Urothelium cell line (cell line): Measurements from ENCODE around the gene C2CD3.

Experiments
- DNase-seq: peaks from one replicate; pipeline ENCODE4 v3.0.0; 2011; ENCODE audit warnings: low spot score, mixed read lengths
- FAIRE-seq: peaks from 2 replicates; lab custom pipeline; 2011; peaks lifted over from hg19 to GRCh38; lab: Jason Lieb, UNC

The C2CD3 gene, protein sequence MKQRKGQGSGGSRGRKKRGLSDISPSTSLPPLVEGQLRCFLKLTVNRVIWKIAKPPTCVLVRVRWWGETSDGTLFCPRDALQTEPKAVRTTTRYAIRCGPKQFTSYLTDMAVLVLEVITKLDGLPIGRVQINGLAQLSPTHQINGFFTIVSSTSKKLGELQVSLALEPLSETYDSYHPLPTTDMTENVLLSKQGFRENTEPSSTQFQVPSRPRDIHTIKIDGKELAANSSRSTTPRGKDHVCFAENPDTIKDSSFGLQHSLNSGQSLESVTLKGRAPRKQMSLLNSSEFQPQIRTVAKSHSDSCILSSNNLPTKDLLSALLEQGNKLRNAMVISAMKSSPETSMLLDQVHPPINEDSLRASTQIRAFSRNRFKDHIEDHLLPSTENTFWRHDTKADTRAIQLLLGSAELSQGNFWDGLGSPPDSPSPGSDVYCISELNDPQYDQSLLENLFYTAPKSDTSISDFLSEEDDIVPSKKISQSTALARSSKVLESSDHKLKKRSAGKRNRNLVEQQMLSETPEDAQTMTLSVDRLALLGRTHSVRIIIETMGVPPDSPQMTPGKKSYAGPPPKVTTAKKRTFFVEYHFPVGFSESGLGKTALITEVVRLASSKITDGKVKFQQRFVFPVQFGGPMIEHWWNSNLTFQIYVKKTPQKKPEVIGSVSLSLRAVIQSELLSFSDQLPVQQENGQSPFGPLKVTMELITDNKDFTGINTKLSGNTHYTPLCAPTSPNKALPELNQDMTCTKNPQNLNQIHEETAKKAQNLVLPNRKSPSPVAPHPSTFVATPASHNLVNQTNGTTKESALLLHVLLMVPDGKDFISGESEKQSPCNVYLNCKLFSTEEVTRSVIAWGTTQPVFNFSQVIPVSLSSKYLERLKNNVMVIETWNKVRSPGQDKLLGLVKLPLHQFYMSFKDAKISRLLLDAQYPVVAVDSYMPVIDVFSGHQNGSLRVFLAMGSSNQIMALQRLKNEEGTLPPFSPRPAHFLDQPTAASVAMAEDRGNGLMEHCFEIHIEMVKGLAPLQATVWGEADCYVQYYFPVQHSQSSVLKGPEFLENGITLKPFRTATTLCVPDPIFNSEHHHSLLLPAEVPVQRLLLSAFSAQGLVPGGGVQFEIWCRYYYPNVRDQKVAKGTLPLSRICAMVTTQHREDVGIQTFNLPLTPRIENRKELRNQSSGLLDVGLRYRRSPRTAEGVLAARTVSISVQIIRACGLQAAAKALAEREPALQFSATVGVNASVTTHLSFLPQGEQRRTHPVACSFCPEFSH (N-terminal part only)

DNA sequence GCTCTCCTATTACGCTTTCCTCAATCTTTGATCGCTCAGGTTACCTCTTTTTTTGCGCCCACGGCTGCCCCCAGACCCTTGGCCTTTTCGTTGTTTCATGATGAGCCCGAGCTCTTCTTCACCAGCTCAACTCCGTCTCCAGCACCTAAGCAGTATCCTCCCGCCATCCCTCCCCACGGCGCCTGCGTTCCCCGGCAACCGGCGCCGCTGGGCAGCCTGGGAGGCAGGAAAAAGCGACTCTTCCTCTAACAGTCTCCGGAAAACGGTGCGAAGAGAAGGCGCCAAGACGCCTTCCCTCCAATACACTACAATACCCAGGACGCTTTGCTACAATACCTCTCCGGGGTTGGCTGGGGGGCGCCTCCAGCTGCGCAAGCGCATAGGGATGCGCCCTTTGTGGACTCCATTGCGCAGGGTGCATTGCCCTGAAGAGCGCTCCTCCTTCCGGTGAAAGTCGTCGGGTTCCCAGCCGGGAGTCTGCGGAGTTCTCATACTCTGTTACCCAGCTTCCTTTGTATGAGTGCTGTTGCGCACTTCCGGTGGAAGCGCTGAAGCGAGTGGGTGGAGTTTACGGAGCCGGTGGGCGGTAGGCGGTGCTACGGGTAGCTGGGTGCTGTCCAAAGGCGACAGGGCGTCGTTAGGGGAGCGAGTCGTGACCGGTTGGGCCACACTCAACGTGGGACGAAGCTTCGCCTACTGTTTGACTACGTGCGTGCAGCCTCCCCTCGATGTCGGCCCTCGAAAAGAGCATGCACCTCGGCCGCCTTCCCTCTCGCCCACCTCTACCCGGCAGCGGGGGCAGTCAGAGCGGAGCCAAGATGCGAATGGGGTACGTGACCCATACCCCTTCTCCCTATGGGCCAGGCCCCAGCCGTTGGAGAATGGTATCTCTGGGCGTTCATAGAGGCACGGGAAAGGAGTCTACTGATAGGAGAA lies at the start of gene C2CD3, which contains the start of gene PPME1:
Gene C2CD3 (minus strand): TSS at position 309 of the 936 bp plus-strand sequence. CDS start 210 bp downstream, at position 99.
Gene PPME1 (plus strand): TSS at position 596 of the 936 bp plus-strand sequence. CDS start 133 bp downstream, at position 729.
- FAIRE-seq: peak; percentile 95

DNA sequence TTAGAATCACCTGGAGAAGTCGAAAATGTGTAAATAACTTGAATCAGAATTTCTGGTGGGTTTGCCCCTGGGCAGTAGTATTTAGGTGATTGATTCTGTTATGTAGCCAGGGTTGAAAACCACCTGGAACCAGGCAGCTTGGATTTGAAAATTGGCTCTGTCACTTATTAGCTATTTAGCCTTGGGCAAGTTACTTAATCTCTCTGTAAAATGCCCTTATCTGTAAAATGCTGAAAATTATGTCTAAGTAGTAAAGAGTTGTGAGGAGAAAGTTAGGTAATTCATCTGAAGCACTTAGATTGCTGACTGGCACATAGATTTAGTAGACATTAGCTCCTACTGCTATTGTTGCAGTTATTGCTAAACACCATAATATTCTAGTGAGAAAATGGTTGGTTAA lies 49.6 kb upstream of the C2CD3 start:
- DNase-seq (no peak), FAIRE-seq (peak; percentile 37)

More for the DNA sequence above, at the start of gene C2CD3, which contains the start of gene PPME1:
- DNase-seq: peak; percentile 97

DNA sequence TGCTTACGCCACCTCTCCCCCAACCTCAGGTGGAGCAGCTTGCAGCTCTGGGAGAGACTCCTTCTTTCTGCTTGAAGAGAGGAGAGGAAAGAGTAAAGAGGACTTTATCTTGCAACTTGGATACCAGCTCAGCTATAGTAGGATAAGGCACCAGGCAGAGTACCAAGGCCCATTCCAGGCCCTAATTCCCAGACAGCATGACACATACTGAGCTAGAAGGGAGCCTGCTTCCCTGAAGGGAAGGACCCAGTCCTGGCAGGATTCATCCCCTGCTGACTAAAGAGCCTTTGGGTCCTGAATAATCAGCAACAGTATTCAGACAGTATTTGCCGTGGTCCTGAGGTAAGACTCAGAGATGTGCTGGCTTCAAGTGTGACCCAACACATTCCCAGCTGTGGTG lies 41.7 kb upstream of the C2CD3 start:
- no peak for FAIRE-seq

DNA sequence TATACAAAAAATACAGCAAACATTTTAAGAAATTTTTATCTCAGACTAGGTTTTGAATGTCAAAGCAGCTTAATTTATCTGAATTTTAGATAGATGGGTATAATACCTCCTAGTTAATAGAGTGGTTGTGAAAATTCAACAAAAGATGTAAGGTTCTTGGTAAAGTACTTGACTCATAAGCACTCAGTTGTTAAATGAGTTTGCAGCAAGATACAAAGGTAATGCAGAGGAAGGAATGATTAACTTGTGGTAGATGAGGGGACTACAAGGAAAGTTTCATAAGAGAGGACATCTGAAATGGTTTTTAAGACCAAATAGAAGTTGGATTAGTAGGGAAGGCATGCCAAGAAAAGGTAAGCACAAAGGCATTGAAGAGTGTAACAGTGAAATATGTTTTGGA lies 37.7 kb upstream of the C2CD3 start:
- FAIRE-seq: no peak
- DNase-seq: no peak

More for the DNA sequence above, 41.7 kb upstream of the C2CD3 start:
- no peak for DNase-seq

- FAIRE-seq (no peak), DNase-seq (no peak)
Observed at GRCh38 chr11:74206746-74207145, 35.9 kb upstream of the C2CD3 start.

DNA sequence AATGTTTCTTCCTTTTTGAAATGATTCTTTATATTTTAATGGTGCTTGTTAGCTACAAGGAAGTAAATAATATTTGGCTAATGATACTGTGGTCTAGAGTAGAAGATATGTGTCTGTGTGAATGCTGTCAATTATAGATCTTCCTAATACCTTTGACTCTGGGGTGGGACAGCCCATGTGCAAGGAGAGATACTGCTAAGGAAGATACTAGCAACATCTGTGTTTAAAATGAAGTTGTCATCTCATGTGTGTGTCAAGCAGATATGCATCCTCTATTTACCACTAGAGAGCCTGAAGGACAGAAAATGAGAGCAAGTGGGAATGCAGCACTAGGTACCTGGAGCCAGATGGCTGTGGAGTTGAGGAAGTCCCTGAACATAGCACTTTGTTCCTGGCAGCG lies 34.4 kb upstream of the C2CD3 start:
- FAIRE-seq: no peak
- no peak for DNase-seq

DNA sequence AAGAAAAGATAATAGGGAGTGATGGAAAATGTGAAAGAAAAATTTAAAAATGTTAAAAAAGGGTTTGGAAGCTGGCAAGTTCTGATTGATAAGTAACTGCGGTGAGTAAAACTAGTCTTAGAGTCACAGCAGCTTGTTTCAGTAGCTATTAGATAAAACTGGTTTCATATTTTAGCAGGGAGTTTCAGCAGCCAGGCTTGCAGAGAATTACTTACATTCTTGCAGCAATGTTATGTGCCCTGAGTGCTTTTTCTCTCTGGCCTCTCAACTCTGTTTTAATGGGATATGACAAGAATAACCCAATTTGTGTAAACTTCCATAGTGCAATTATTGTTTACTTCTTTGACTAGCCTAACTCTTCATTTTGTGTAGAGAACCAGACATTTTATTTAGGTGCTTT lies 33.9 kb upstream of the C2CD3 start:
- FAIRE-seq: no peak
- no peak for DNase-seq

DNA sequence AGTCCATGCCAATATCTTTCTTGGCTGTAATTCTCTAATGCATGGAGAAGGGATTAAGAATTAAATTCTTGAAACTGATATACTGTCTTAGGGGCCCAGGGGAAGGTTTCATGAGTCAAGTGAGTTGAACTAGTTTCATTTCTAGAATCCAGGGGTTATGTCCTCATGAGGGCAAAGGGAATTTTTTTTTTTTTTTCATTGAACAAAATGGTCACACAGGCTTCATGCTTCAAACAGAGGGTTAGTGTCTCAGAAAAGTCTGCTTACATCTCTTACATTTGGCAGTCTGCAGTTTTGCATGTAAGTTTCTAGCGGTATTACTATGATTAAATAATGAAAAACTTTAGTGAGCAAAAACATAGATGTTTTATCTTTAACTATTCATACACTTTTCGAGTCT lies 33.2 kb upstream of the C2CD3 start:
- DNase-seq (no peak), FAIRE-seq (no peak)

GRCh38 chr11:74196781-74197486 lies 26.1 kb upstream of the C2CD3 start:
- DNase-seq (no peak), FAIRE-seq (no peak)

DNA sequence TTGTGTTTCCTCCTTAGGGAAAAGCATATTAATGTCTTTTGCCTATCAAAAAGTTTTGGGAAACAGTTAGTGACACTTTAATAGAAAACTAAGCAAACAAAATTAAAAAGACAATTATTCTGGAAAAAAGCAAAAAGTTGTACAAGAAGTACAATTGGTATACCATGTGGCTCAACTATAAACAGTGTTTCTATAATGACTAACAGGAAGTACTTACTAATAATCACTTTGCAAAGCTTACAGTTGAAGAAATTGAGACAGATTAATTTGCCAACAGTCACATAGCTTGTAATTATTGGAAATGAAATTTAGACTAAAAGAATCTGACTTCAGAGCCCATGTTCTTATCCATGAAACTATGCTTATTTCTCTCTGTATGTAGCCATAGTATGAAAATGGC lies 25.0 kb upstream of the C2CD3 start:
- no peak for FAIRE-seq
- DNase-seq: no peak

DNA sequence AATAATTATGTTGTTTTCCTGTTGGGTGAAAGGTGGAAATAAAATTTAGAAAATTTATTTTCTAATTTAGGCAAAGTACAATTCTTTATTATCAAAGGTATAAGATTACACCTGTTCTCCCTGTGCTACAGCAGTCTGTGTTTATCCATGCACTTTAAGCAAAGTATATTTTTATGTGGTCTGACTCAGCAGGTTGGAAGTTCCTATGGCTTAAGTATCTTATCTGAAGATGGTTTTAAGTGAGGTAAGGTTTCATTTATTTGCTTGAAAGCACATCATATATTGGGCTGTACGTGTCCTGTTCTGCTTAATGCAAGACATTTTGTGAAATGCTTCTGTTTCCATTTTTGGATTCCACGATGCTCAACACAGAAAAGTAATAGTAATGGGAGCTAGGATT lies 14.9 kb upstream of the C2CD3 start:
- no peak for DNase-seq

GRCh38 chr11:74185285-74185684 lies 14.5 kb upstream of the C2CD3 start:
- DNase-seq: no peak

More for the DNA sequence above, 14.9 kb upstream of the C2CD3 start:
- no peak for FAIRE-seq

DNA sequence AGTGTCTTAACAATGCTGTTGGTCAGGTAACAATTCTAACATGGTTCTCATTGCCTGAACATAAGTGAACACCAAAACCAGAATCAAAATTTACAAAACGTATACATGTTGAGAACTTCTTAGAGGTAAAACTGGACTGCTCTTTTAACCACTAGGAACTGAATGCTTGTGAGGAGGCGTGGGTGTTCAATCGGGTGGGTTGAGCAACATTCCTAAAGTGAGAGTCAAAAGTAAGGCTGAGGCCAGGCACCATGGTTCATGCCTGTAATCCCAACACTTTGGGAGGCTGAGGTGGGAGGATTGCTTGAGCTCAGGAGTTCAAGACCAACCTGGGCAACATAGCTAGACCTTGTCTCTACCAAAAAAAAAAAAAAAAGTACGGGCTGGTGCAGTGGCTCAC lies 11.8 kb upstream of the C2CD3 start:
- no peak for FAIRE-seq
- no peak for DNase-seq

More at GRCh38 chr11:74185285-74185684, 14.5 kb upstream of the C2CD3 start:
- FAIRE-seq: no peak

GRCh38 chr11:74179234-74180052 lies 8.6 kb upstream of the C2CD3 start:
- FAIRE-seq: no peak
- no peak for DNase-seq

GRCh38 chr11:74175920-74176319 lies 5.1 kb upstream of the C2CD3 start:
- no peak for DNase-seq
- FAIRE-seq: no peak

DNA sequence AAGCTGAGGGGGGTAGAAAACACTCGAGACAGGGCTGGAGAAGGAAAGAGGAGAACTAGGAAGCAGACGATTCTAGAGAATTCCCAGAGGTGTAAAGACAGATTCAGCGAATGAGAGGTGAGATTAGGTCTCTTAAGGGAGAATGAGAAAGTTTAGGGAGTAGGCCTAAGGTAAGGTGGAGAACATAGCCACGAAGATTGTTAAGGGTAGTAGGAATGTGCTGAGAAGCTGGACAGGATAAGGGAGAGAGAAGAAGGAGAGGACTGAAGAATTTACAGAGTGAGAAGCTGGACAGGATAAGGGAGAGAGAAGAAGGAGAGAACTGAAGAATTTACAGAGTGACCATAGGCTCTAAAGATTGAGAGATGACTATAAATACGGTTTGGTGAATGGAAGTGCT lies 1.2 kb upstream of the C2CD3 start:
- FAIRE-seq: no peak
- DNase-seq: no peak

DNA sequence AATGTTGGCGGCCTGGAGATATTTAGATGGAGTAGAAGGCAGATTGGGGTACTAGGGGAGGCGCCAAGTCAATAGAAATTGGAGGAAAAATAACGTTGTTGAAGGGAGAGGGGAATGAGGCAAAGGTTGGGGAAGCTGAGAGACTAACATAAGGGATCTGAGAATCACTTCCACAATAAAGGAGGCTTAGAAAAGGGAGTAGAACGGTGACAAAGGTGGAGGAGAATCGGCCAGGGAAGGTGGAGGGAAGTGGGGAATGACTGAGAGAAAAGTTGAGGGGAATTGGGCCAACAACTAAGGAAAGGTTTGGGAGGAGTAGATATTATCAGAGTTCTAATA lies 797 bp upstream of the C2CD3 start:
- DNase-seq: no peak
- no peak for FAIRE-seq

DNA sequence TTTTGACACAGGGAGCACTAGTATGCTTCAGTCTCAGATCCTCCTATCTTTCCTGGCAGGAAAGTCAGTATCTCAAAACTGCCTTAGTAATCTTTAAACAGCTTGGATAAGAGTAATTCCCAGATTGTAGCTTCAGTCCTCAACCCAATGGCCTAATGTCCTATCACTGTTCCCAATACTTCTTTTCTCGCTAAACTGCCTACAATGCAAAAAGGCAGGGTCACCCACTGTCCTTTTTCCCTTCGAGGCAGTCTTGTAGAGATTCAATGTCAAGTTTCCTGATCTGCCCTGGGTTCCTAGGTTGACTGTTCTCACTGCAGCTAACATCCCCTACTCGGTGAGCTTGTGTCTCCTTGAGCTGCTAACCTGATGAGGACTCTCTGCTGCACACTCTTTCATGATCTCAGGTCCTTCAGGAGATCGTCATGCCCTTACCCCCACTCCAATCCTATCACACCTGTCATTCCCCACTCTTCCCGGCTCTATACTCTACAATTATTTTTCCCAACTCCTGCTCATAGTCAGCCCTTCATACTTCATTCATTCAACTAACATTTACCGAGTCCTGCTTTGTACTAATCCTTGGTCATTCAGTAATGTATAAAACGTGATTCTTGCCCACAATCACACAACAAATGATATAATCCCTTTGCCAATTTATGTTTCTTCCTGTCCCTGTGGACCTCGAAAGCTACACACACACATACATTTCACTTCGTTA lies 904 bp downstream of the C2CD3 start:
- no peak for DNase-seq
- FAIRE-seq: no peak
